H1 (cell line): ENCODE measurements around the gene SNX19.

ENCODE experiments used
- CTCF ChIP-seq, 3 experiments: IDR thresholded peaks; 1 replicate in 2 of 3; 2 replicates in 1 of 3; pipeline versions ENCODE4 v1.5.1 to v1.6.1; 2011; ENCODE audit warnings: low read length in 3 of 3, mild to moderate bottlenecking in 3 of 3, inconsistent platforms in 2 of 3, low read depth in 1 of 3, moderate library complexity in 1 of 3; ENCODE audit not compliant: insufficient read depth in 1 of 3; ENCODE audit errors: control extremely low read depth in 1 of 3
- RNF2 ChIP-seq: fragments of 200-900, 300-1000 bp; sonication (generic); IDR thresholded peaks from 2 replicates; pipeline ENCODE4 v1.7.1; 2016; ENCODE audit warnings: borderline replicate concordance, low read depth, mild to moderate bottlenecking, antibody characterized with exemption, low read length; ENCODE audit not compliant: poor library complexity, severe bottlenecking; ENCODE audit errors: missing control alignments

- no peak for TF ChIP-seq CTCF (IDR thresholded peaks at IDR 0.05; ENCODE audit: control extremely low read depth in 1 of 3, insufficient read depth in 1 of 3, low read depth in 1 of 3, low read length in 3 of 3)
- no peak for TF ChIP-seq RNF2
Measured at GRCh38 chr11:130866831-130867230, 49.4 kb downstream of the SNX19 start.
